ENCODE results near the gene OCEL1. TPM values are rescaled to one million over a fixed set of nuclear protein-coding genes. Genes with fewer than 3 reads are reported as not detected.

The OCEL1 gene
- total and polyA plus RNA-seq, 2 of the 13 experiments (the other 11 are each of a cell fraction or from before 2014, with no cell fraction given) = 10.6 to 17.2 TPM

DNA sequence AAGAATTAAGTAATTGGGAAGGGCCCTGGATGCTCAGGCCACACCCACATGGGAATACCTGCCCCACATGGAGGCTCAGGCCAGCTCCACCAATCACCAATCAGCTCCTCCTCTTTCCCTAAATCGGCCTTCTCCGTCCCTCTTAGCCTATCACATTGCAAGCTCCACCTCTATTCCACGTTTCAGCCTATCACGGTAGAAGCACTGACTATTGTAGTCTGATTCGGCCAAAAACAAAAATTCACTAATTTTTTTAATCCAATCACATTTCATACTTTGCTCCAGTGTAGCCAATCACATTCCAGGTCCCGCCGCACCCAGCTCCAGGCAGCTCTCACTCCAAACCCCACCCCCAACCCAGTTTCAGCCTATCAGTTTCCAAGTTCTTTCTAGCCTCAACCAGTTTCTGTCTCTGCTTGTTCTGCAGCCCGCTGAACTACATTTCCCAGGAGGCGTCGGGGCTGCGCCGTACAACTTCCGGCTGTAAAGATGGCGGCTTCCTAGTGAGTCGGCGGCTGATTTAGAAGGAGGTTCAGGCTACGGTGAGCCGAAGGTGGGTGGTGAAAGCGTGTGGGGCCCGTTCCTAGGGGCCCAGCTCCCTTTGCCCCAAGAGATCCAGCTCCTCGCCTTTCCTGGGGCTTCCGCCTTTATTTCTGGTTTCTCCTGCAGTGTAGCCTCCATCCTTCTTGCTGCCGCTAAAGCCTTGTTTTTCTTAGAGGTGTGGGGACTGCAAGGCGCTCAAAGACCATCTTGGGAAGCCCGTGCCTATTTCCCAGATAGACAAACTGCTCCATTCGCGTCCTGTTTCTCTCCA is 41.2 kb downstream of the OCEL1 start, which contains the start of gene BABAM1 (continued):
- TF ChIP-seq SAFB2 (CRISPR knock-in tag; IDR thresholded peaks at IDR 0.05; ENCODE audit: borderline replicate concordance, low read depth) = no peak
- TF ChIP-seq ZNF547 (CRISPR knock-in tag; IDR thresholded peaks at IDR 0.05) = no peak
- TF ChIP-seq, protein P1, sequence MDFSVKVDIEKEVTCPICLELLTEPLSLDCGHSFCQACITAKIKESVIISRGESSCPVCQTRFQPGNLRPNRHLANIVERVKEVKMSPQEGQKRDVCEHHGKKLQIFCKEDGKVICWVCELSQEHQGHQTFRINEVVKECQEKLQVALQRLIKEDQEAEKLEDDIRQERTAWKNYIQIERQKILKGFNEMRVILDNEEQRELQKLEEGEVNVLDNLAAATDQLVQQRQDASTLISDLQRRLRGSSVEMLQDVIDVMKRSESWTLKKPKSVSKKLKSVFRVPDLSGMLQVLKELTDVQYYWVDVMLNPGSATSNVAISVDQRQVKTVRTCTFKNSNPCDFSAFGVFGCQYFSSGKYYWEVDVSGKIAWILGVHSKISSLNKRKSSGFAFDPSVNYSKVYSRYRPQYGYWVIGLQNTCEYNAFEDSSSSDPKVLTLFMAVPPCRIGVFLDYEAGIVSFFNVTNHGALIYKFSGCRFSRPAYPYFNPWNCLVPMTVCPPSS (IDR thresholded peaks at IDR 0.05) = no peak
- TF ChIP-seq, protein P2, sequence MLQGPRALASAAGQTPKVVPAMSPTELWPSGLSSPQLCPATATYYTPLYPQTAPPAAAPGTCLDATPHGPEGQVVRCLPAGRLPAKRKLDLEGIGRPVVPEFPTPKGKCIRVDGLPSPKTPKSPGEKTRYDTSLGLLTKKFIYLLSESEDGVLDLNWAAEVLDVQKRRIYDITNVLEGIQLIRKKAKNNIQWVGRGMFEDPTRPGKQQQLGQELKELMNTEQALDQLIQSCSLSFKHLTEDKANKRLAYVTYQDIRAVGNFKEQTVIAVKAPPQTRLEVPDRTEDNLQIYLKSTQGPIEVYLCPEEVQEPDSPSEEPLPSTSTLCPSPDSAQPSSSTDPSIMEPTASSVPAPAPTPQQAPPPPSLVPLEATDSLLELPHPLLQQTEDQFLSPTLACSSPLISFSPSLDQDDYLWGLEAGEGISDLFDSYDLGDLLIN (CRISPR knock-in tag; IDR thresholded peaks at IDR 0.05; ENCODE audit: borderline replicate concordance) = no peak
- TF ChIP-seq ZBTB38 (CRISPR knock-in tag; IDR thresholded peaks at IDR 0.05) = no peak
- TF ChIP-seq, protein P3, sequence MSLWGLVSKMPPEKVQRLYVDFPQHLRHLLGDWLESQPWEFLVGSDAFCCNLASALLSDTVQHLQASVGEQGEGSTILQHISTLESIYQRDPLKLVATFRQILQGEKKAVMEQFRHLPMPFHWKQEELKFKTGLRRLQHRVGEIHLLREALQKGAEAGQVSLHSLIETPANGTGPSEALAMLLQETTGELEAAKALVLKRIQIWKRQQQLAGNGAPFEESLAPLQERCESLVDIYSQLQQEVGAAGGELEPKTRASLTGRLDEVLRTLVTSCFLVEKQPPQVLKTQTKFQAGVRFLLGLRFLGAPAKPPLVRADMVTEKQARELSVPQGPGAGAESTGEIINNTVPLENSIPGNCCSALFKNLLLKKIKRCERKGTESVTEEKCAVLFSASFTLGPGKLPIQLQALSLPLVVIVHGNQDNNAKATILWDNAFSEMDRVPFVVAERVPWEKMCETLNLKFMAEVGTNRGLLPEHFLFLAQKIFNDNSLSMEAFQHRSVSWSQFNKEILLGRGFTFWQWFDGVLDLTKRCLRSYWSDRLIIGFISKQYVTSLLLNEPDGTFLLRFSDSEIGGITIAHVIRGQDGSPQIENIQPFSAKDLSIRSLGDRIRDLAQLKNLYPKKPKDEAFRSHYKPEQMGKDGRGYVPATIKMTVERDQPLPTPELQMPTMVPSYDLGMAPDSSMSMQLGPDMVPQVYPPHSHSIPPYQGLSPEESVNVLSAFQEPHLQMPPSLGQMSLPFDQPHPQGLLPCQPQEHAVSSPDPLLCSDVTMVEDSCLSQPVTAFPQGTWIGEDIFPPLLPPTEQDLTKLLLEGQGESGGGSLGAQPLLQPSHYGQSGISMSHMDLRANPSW (CRISPR knock-in tag; IDR thresholded peaks at IDR 0.05; ENCODE audit: borderline replicate concordance) = no peak; the same call in 1 of the 2 replicates
- no peak for TF ChIP-seq SATB2 (CRISPR knock-in tag; IDR thresholded peaks at IDR 0.05)
- TF ChIP-seq ZNF720 (CRISPR knock-in tag; IDR thresholded peaks at IDR 0.05) = no peak
- no peak for TF ChIP-seq ZNF780A (CRISPR knock-in tag; IDR thresholded peaks at IDR 0.05)
- TF ChIP-seq, protein P4, sequence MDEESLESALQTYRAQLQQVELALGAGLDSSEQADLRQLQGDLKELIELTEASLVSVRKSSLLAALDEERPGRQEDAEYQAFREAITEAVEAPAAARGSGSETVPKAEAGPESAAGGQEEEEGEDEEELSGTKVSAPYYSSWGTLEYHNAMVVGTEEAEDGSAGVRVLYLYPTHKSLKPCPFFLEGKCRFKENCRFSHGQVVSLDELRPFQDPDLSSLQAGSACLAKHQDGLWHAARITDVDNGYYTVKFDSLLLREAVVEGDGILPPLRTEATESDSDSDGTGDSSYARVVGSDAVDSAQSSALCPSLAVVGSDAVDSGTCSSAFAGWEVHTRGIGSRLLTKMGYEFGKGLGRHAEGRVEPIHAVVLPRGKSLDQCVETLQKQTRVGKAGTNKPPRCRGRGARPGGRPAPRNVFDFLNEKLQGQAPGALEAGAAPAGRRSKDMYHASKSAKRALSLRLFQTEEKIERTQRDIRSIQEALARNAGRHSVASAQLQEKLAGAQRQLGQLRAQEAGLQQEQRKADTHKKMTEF (CRISPR knock-in tag; IDR thresholded peaks at IDR 0.05) = peak; percentile 49; the same call in 1 of the 2 replicates
- no peak for TF ChIP-seq JUNB (CRISPR knock-in tag; IDR thresholded peaks at IDR 0.05; ENCODE audit: borderline replicate concordance)
- TF ChIP-seq, protein P5, sequence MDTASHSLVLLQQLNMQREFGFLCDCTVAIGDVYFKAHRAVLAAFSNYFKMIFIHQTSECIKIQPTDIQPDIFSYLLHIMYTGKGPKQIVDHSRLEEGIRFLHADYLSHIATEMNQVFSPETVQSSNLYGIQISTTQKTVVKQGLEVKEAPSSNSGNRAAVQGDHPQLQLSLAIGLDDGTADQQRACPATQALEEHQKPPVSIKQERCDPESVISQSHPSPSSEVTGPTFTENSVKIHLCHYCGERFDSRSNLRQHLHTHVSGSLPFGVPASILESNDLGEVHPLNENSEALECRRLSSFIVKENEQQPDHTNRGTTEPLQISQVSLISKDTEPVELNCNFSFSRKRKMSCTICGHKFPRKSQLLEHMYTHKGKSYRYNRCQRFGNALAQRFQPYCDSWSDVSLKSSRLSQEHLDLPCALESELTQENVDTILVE (CRISPR knock-in tag; IDR thresholded peaks at IDR 0.05) = no peak
- TF ChIP-seq, protein P6, sequence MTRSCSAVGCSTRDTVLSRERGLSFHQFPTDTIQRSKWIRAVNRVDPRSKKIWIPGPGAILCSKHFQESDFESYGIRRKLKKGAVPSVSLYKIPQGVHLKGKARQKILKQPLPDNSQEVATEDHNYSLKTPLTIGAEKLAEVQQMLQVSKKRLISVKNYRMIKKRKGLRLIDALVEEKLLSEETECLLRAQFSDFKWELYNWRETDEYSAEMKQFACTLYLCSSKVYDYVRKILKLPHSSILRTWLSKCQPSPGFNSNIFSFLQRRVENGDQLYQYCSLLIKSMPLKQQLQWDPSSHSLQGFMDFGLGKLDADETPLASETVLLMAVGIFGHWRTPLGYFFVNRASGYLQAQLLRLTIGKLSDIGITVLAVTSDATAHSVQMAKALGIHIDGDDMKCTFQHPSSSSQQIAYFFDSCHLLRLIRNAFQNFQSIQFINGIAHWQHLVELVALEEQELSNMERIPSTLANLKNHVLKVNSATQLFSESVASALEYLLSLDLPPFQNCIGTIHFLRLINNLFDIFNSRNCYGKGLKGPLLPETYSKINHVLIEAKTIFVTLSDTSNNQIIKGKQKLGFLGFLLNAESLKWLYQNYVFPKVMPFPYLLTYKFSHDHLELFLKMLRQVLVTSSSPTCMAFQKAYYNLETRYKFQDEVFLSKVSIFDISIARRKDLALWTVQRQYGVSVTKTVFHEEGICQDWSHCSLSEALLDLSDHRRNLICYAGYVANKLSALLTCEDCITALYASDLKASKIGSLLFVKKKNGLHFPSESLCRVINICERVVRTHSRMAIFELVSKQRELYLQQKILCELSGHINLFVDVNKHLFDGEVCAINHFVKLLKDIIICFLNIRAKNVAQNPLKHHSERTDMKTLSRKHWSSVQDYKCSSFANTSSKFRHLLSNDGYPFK (CRISPR knock-in tag; IDR thresholded peaks at IDR 0.05; ENCODE audit: borderline replicate concordance) = peak; percentile 83; the same call in 1 of the 2 replicates
- TF ChIP-seq ZNF33A (CRISPR knock-in tag; IDR thresholded peaks at IDR 0.05; ENCODE audit: borderline replicate concordance) = no peak; the same call in 1 of the 2 replicates
- TF ChIP-seq ZNF562 (CRISPR knock-in tag; IDR thresholded peaks at IDR 0.05; ENCODE audit: borderline replicate concordance) = no peak
- TF ChIP-seq KDM3A (CRISPR knock-in tag; IDR thresholded peaks at IDR 0.05; ENCODE audit: low read depth) = no peak
- no peak for TF ChIP-seq KLF13 (CRISPR knock-in tag; IDR thresholded peaks at IDR 0.05)
- peak; percentile 73; the same call in 1 of the 2 replicates for TF ChIP-seq ZNF792 (CRISPR knock-in tag; IDR thresholded peaks at IDR 0.05)

All from HepG2 (cell line).